ENCODE measurements around the gene OPA1.

Gene OPA1

DNA sequence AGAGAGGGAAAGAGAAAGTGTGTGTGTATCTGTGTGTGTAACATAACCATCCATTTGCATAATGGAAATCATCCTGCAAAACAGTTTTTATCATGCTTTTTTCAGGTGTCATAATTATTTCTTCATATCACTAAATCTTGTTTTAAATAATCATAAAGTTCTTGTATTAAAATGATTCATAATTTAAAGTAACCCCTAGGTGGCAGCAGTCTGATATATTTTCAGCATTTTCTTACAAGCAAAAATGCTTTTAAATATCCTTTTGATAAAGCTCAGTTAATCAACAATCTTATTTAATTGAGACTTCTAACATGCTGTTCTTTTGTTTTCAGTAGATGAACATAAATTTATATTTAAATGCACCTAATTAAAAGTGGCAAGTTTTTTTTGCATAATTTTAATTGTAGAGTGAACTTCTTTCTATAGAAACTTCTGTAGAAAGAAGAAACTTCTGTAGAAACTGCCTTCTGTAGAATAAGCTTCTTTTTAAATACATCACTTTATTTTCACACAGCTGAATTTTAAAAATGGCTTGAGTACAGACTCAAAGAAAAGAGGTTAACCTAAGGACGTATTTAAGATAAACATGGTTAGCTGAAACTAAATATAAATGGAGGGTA lies 72.5 kb downstream of the OPA1 start:
- H3K36me3 ChIP-seq (ENCODE audit: control insufficient read depth, low read length), result peaks cover 85% of the 10 kb centered on the region
- peaks cover 23% of the 10 kb centered on the region; the same call in 1 of the 2 replicates for H3F3A ChIP-seq (ENCODE audit: control insufficient read depth, insufficient read depth)
- H3K9me3 ChIP-seq (ENCODE audit: control insufficient read depth, insufficient read depth, low read length), result no peaks in the 10 kb centered on the region
- TF ChIP-seq EZH2phosphoT487 (IDR thresholded peaks at IDR 0.05; ENCODE audit: borderline replicate concordance, low read length), result no peak
- TF ChIP-seq, protein P1, sequence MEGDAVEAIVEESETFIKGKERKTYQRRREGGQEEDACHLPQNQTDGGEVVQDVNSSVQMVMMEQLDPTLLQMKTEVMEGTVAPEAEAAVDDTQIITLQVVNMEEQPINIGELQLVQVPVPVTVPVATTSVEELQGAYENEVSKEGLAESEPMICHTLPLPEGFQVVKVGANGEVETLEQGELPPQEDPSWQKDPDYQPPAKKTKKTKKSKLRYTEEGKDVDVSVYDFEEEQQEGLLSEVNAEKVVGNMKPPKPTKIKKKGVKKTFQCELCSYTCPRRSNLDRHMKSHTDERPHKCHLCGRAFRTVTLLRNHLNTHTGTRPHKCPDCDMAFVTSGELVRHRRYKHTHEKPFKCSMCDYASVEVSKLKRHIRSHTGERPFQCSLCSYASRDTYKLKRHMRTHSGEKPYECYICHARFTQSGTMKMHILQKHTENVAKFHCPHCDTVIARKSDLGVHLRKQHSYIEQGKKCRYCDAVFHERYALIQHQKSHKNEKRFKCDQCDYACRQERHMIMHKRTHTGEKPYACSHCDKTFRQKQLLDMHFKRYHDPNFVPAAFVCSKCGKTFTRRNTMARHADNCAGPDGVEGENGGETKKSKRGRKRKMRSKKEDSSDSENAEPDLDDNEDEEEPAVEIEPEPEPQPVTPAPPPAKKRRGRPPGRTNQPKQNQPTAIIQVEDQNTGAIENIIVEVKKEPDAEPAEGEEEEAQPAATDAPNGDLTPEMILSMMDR (IDR thresholded peaks at IDR 0.05; ENCODE audit: low read depth, low read length, poor library complexity, severe bottlenecking), result peak; percentile 45
- H3K27me3 ChIP-seq (ENCODE audit: control insufficient read depth, low read length), result no peaks in the 10 kb centered on the region
- no peak overlapping the region for H3K4me2 ChIP-seq (ENCODE audit: low read length)
- H3K4me1 ChIP-seq (ENCODE audit: control insufficient read depth, low read length), result no peaks in the 10 kb centered on the region
- no peaks in the 10 kb centered on the region for H3K79me2 ChIP-seq (ENCODE audit: control insufficient read depth, low read length)
- no peaks in the 10 kb centered on the region for H3K9me2 ChIP-seq (replicated peaks; ENCODE audit: control insufficient read depth, low read length)
- H3K4me3 ChIP-seq (ENCODE audit: low read length), result no peak overlapping the region
- no peak overlapping the region for H3K27ac ChIP-seq (ENCODE audit: low read depth, low read length)
- no peaks in the 10 kb centered on the region for H4K20me1 ChIP-seq (ENCODE audit: control insufficient read depth, insufficient read depth, low read depth, low read length)

DNA sequence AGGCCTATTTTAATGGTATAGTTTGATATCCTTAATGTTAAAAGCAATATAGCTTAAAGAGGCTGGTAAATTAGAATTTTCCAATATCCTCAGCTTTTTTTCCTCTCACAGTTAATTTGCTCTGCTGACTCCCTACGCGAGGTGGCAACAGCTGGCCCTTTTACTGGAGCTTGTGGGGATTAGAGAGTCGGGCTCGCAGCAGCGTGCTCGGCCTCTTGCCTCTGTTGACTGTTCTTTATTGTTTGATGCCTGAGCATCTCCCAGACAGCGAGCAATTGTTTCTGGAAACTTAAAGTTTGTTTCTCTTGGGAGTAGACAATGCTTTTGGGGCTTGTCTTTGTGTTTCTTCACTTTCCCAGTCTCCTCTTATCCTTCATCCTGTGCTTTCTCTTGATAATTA lies 80.8 kb downstream of the OPA1 start:
- TF ChIP-seq, protein P1 (IDR thresholded peaks at IDR 0.05; ENCODE audit: low read depth, low read length, poor library complexity, severe bottlenecking), result no peak
- no peak for TF ChIP-seq EZH2phosphoT487 (IDR thresholded peaks at IDR 0.05; ENCODE audit: borderline replicate concordance, low read length)

DNA sequence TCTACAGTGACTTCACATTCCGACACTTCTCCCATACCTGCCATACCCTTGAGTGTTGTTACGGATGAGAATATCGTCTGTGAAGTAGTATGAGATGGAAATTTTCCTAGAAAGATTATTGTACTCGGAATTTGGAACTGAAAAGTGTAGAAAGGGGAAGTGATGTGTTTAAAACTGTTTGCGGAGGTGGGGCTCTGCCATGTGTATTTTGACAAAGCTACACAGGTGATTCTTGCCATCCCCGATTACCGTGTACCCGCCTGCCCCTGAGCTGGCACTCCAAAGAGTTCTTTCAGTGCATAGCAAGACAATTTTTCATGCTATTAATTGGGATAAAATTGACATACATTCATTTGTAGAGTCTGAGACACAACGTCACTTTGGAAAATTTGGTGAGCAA lies 81.7 kb downstream of the OPA1 start:
- Histone ChIP-seq H3K9me3 (ENCODE audit: control insufficient read depth, insufficient read depth, low read length) (no peaks in the 10 kb centered on the region), H3K27ac (ENCODE audit: low read depth, low read length) (no peak overlapping the region), H4K20me1 (ENCODE audit: control insufficient read depth, insufficient read depth, low read depth, low read length) (no peaks in the 10 kb centered on the region), H3K4me3 (ENCODE audit: low read length) (no peak overlapping the region), H3K27me3 (ENCODE audit: control insufficient read depth, low read length) (no peaks in the 10 kb centered on the region), H3K9me2 (replicated peaks; ENCODE audit: control insufficient read depth, low read length) (no peaks in the 10 kb centered on the region), H3K79me2 (ENCODE audit: control insufficient read depth, low read length) (no peaks in the 10 kb centered on the region), H3K4me2 (ENCODE audit: low read length) (no peak overlapping the region), H3F3A (ENCODE audit: control insufficient read depth, insufficient read depth) (no peaks in the 10 kb centered on the region), H3K36me3 (ENCODE audit: control insufficient read depth, low read length) (peaks cover 30% of the 10 kb centered on the region), H3K4me1 (ENCODE audit: control insufficient read depth, low read length) (no peaks in the 10 kb centered on the region)
- no peak for TF ChIP-seq EZH2phosphoT487 (IDR thresholded peaks at IDR 0.05; ENCODE audit: borderline replicate concordance, low read length)
- TF ChIP-seq, protein P1 (IDR thresholded peaks at IDR 0.05; ENCODE audit: low read depth, low read length, poor library complexity, severe bottlenecking), result no peak

More for the DNA sequence above, 80.8 kb downstream of the OPA1 start:
- Histone ChIP-seq H3K9me3 (ENCODE audit: control insufficient read depth, insufficient read depth, low read length) (no peaks in the 10 kb centered on the region), H3K79me2 (ENCODE audit: control insufficient read depth, low read length) (no peaks in the 10 kb centered on the region), H4K20me1 (ENCODE audit: control insufficient read depth, insufficient read depth, low read depth, low read length) (no peaks in the 10 kb centered on the region), H3K36me3 (ENCODE audit: control insufficient read depth, low read length) (peaks cover 39% of the 10 kb centered on the region), H3K27me3 (ENCODE audit: control insufficient read depth, low read length) (no peaks in the 10 kb centered on the region), H3K9me2 (replicated peaks; ENCODE audit: control insufficient read depth, low read length) (no peaks in the 10 kb centered on the region), H3K4me1 (ENCODE audit: control insufficient read depth, low read length) (no peaks in the 10 kb centered on the region), H3F3A (ENCODE audit: control insufficient read depth, insufficient read depth) (no peaks in the 10 kb centered on the region), H3K4me3 (ENCODE audit: low read length) (no peak overlapping the region), H3K4me2 (ENCODE audit: low read length) (no peak overlapping the region), H3K27ac (ENCODE audit: low read depth, low read length) (no peak overlapping the region)

All from DOHH2 (cell line).